A673 (cell line): ENCODE results near the gene AGBL3.

Experiments used
- CTCF ChIP-seq: fragments of 300-800, 200-600 bp; sonication (generic); conservative IDR thresholded peaks from 2 replicates; pipeline ENCODE4 v1.5.1; 2017; ENCODE audit warnings: low read depth, mild to moderate bottlenecking, antibody characterized with exemption, low read length, moderate library complexity, mixed read lengths
- EZH2 ChIP-seq: fragments of 200-600 bp; sonication (generic); IDR thresholded peaks from 2 replicates; pipeline ENCODE4 v1.6.1; 2017; ENCODE audit warnings: borderline replicate concordance, low read depth, mild to moderate bottlenecking, mixed read lengths, antibody characterized with exemption, low read length; ENCODE audit not compliant: poor library complexity, severe bottlenecking

GRCh38 chr7:135151533-135151932 lies 165.2 kb downstream of the AGBL3 start:
- TF ChIP-seq CTCF = no peak
- TF ChIP-seq EZH2 = no peak
